Epithelial cell of umbilical artery (primary cell): ENCODE results near the gene RPA3. TPM values are rescaled to one million over a fixed set of nuclear protein-coding genes. Genes with fewer than 3 reads are reported as not detected.

ENCODE experiments used
- total RNA-seq: library from RNA; depleted of rRNA; stranded (reverse); fragments of >200 nt; gene quantifications from 2 replicates; pipeline ENCODE4 v1.2.3, GENCODE V29; 2014

Gene RPA3
- 40.0 and 48.2 TPM in 2 replicates for total RNA-seq

GRCh38 chr7:7718492-7718891, at the start of gene RPA3:
RPA3 (minus strand) TSS chr7:7718607; CDS start chr7:7640418, 78,189 bp downstream.

DNA sequence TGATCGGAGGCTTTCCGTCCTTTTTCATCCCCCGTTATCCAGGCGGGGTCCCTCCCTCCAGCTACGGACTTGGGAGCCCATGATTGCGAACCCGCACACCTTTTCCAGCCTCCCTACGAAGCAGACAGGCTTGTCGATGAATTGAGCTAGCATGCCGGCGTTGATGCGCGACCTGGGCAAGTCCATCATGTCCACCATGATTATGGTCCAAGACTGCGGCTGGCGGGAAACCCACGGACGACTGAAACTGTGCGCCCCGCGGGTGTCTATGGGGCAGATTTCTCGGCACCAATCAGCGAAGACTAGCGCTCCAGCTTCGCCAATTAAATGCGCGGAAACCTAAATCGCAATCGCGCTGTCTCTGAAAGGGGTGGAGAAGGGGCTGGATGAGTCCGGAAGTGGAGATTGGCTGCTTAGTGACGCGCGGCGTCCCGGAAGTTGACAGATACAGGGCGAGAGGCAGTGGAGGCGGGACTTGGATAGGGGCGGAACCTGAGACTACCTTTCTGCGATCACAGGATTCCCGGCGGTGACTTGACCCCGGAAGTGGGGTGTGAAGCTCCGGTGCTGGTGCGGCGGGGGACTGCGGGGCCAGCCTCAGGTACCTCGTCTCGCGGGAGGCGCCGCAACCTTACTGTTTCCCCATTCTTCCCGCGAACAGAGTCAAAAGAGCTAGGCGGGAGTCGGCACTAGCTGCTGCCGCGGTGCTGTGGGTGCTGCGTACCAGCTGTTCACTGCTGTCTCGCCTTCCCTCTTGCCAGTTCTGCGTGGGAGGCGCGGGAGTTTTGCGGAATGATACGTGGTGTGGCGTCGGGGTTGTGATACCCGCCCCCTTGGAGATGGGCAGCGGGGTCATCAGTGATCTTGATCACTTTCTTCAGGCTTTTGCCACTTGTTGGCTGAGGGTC, 77.9 kb downstream of the RPA3 start, which contains the start of gene UMAD1:
Gene UMAD1 (plus strand): TSS at position 532 of the 908 bp plus-strand sequence. CDS start 32,620 bp downstream, outside the sequence.

Other genes starting within 250 kb of the RPA3 start
- gene COL28A1, start 182.7 kb downstream of the RPA3 start, total RNA-seq: not detected in 2 replicates
- 28.6 and 50.5 TPM in 2 replicates for gene MIOS, start 151.7 kb downstream of the RPA3 start, total RNA-seq
- gene UMAD1, start 77.9 kb downstream of the RPA3 start, total RNA-seq: 4.9 and 13.8 TPM in 2 replicates